ENCODE data around the gene BTN1A1.
"Not testable (repeated sequence)": the region's sequence is repeated elsewhere in the genome, so short reads cannot be mapped to it uniquely, and the experiment has no call there.

BTN1A1 gene

GRCh38 chr6:26545627-26546026 is 45.5 kb downstream of the BTN1A1 start:
- Mint-ChIP-seq H3K27me3 (no peaks in the 10 kb centered on the region), H3K4me1 (peaks cover 40% of the 10 kb centered on the region), H3K9me3 (no peaks in the 10 kb centered on the region), H3K27ac (no peak overlapping the region), H3K36me3 (peaks cover 42% of the 10 kb centered on the region), H3K4me3 (no peak overlapping the region)
- no peak for DNase-seq
- CTCF ChIA-PET: interaction anchor here (1.0 kb wide), 1 partner anchor 204 kb away, joined by 4 read pairs; no protein-coding TSS in a partner anchor

DNA sequence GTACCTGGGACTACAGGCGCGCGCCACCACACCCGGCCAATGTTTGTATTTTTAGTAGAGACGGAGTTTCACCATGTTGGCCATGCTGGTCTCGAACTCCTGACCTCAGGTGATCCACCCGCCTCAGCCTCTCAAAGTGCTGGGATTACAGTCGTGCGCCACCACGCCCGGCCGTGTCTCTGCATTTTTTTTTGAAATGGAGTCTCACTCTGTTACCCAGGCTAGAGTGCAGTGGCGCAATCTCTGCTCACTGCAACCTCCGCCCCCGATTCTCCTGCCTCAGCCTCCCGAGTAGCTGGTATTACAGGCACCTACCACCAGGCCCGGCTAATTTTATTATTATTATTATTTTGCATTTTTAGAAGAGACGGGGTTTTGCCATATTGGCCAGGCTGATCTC is 47.3 kb downstream of the BTN1A1 start:
- H3K9me3 Mint-ChIP-seq, H3K4me3 Mint-ChIP-seq, DNase-seq, H3K27ac Mint-ChIP-seq, H3K27me3 Mint-ChIP-seq, CTCF ChIA-PET: not testable (repeated sequence)
- Mint-ChIP-seq H3K36me3 (peaks cover 34% of the 10 kb centered on the region), H3K4me1 (peaks cover 34% of the 10 kb centered on the region)

DNA sequence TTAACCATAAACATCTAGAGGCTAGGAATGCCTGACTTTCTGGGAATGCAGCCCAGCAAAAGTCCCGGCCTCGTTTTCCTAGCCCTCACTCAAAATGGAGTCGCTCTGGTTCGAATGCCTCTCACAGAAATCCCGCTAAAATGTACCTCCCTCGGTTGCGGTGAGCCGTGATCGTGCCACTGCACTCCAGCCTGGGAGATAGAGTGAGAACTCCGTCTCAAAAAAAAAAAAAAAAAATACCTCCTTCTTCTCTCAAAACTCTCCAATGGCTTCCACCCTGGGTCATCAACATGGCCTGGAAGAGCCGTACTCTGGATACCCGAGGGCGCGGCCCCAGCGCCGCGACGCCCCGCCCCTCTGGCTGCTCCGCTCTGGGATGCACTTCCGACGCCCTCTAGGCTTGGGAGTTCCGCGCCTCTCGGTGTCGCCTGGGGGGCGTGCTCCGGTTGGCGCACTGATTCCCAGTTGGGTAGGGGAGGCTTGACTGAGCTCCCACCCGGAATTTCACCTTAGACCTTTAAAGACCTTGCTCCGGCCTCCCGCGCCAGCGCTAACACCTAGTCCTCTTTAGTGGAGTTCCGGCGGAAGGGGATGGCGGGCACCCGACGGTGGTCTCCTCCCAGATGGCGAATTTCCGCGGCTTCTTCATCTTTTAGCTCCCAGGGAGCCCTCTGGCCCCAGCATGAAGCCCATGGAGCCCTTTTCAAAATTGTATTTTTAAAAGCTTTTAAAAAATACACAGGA is 50.3 kb downstream of the BTN1A1 start:
- Mint-ChIP-seq H3K36me3 (peaks cover 16% of the 10 kb centered on the region), H3K27ac (peak overlapping the region; percentile 42), H3K4me1 (peaks cover 23% of the 10 kb centered on the region), H3K4me3 (peak overlapping the region; percentile 84), H3K27me3 (no peaks in the 10 kb centered on the region), H3K9me3 (no peaks in the 10 kb centered on the region)
- CTCF ChIA-PET: interaction anchor here (0.9 kb wide), 1 partner anchor 18 kb away, joined by 3 read pairs; no protein-coding TSS in a partner anchor
- peak; percentile 63 for DNase-seq

DNA sequence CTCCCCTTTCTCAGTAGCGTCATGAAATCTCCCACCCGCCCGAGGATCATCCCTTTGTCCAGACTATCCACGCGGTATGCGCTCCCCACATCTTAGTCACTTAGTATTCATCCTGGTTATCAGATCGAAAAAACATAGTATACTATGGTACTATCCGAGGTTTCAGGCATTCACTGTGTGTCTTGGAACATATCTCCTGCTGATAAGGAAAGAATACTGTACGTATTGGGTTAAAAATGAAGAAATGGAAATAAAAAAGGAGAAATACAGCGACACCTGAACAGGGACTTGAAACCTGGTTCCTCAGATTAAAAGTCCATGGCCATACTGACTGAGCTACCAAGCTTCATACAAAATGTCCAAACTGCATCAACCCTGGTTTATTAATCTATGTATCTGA is 52.1 kb downstream of the BTN1A1 start:
- Mint-ChIP-seq H3K27me3 (peaks cover 6% of the 10 kb centered on the region), H3K9me3 (no peaks in the 10 kb centered on the region), H3K27ac (no peak overlapping the region), H3K36me3 (no peaks in the 10 kb centered on the region), H3K4me3 (no peak overlapping the region), H3K4me1 (peaks cover 30% of the 10 kb centered on the region)
- DNase-seq: no peak
- CTCF ChIA-PET: interaction anchor here (1.7 to 2.0 kb wide), 2 partner anchors 15 to 211 kb away, joined by 4 to 8 read pairs; no protein-coding TSS in a partner anchor

DNA sequence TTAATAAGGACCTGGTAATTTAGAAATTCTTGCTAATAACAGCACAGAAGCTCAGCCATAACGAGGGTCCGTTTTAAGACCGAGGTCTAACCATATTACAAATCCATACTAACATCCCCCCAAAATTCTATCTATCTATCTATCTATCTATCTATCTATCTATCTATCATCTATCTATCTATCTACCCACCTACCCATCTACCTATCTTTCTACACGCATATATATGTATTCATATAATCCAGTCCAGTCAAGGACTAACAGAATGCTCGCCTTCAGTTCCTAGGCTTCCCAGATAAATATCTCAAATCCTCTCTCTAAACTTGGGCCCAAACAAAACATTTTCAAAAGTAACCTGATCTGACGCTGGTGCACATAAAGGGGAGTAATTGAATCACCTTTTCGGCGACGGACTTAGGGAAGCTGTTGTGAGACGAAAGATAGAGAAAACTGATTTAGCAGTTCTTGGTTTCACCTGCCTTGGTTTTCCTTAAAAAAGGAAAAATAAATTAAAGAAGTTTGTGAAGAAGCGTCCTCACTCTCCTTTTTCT is 52.6 kb downstream of the BTN1A1 start:
- CTCF ChIA-PET: interaction anchor here (1.2 to 2.0 kb wide), 3 partner anchors 15 to 211 kb away, joined by 3 to 8 read pairs (median 4); partner anchors contain the start of gene HMGN4
- H3K9me3 Mint-ChIP-seq: no peaks in the 10 kb centered on the region
- H3K27me3 Mint-ChIP-seq: peaks cover 6% of the 10 kb centered on the region
- no peak for DNase-seq
- no peaks in the 10 kb centered on the region for H3K36me3 Mint-ChIP-seq
- no peak overlapping the region for H3K4me3 Mint-ChIP-seq
- no peak overlapping the region for H3K27ac Mint-ChIP-seq
- H3K4me1 Mint-ChIP-seq: peaks cover 30% of the 10 kb centered on the region

- peak; percentile 78 for DNase-seq
- CTCF ChIA-PET: interaction anchor here (1.0 to 2.3 kb wide), 6 partner anchors 15 to 379 kb away, joined by 3 to 11 read pairs (median 4); partner anchors contain the start of gene HMGN4
- Mint-ChIP-seq H3K4me3 (no peak overlapping the region), H3K27ac (no peak overlapping the region), H3K4me1 (peaks cover 30% of the 10 kb centered on the region), H3K27me3 (peaks cover 6% of the 10 kb centered on the region), H3K9me3 (no peaks in the 10 kb centered on the region), H3K36me3 (no peaks in the 10 kb centered on the region)
Measured at GRCh38 chr6:26553264-26553634, 53.1 kb downstream of the BTN1A1 start.

DNA sequence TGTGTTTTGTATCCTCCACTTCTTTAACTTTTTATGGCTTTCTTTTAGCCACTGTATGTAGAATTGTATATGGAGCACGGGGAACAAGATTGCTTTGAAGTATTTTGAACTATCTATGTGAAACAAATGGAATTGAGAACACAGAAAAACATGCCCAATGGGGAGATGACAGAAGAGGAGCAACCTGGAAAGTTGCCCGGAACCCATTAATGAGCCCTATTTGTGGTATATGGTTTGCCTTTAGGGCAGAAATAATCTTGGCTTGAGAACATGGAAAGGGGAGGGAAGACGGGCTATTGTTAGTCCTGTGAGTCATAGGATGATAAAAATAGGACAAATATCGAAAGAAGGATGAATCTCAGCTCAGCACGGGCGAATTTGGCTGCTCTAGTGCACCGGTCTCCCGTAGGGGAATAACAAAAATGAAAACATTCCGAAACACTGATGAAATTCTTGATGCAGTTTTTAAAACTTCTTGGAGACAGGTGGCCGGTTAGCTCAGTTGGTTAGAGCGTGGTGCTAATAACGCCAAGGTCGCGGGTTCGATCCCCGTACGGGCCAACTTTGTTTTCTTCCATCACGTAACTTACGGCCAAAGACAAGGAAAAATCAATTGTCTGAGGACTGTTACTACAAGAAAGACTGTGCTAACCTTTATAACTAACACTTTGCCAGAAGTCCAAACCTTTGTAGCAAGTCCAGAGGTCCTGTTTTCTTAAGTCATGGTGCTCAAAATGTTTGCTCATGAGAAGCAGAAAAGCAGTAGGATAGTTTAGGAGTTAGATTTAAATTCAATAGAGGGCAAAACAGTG is 53.7 kb downstream of the BTN1A1 start:
- Mint-ChIP-seq H3K4me1 (peaks cover 30% of the 10 kb centered on the region), H3K36me3 (no peaks in the 10 kb centered on the region), H3K4me3 (no peak overlapping the region), H3K27ac (no peak overlapping the region), H3K9me3 (no peaks in the 10 kb centered on the region), H3K27me3 (peaks cover 6% of the 10 kb centered on the region)
- CTCF ChIA-PET: interaction anchor here (1.0 to 2.3 kb wide), 9 partner anchors 13 to 379 kb away, joined by 3 to 11 read pairs (median 4); partner anchors contain the start of gene HMGN4
- DNase-seq: peak; percentile 82

DNA sequence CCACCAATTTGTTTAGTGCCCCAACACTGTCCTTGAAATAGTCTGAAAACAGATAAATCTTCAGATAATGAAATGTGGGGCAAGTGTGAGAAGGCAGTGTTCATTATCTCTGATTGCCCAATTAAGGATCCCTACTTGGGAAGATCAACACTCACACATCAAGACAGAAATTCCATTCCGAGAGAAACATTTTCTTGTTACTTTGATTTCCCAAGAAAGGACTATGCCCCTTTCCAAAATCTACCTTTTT is 54.3 kb downstream of the BTN1A1 start:
- H3K36me3 Mint-ChIP-seq: no peaks in the 10 kb centered on the region
- H3K4me3 Mint-ChIP-seq: no peak overlapping the region

DNA sequence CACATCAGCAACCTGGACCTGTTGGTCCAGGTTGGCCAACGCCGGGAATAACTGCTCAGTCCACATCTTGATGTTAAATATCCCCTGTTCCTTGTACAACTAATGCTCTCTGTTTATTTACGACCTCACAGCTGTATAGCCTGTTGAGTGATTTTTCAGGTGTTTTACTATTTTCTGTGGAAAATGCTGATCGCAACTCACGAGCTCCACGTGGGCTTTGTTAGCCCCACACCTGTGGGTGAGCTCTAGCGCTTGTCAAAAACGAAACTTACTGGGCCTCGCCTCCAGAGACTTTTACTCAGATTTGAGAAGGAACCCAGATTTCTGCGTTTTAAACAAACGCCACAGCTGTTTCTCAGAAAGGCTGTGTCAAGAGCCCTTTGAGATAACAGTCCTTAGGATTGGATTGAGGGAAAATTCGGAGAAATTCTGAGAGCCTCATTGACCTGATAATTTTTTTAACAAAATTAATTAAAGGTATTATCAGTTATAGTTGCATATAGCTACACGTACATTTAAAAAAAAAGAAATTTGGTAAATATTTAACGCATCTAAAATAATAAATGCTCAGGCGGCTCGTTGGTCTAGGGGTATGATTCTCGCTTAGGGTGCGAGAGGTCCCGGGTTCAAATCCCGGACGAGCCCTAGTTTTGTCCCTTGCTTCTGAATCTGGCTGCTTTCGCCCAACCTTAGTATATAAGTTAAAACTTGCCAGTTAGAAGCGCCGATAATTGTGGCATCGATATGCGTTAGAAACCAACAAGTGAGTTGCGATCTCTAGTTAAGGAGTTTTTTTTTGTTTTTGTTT is 54.8 kb downstream of the BTN1A1 start:
- DNase-seq: peak; percentile 67
- CTCF ChIA-PET: interaction anchor here (1.0 to 2.3 kb wide), 5 partner anchors 12 to 380 kb away, joined by 3 to 11 read pairs (median 4); no protein-coding TSS in a partner anchor
- Mint-ChIP-seq H3K9me3 (no peaks in the 10 kb centered on the region), H3K36me3 (no peaks in the 10 kb centered on the region), H3K27ac (peak overlapping the region; percentile 46), H3K4me3 (peak overlapping the region; percentile 63), H3K4me1 (peaks cover 23% of the 10 kb centered on the region), H3K27me3 (peaks cover 6% of the 10 kb centered on the region)

More for the DNA sequence above, 54.3 kb downstream of the BTN1A1 start:
- Mint-ChIP-seq H3K27me3 (peaks cover 6% of the 10 kb centered on the region), H3K27ac (no peak overlapping the region), H3K4me1 (peaks cover 28% of the 10 kb centered on the region), H3K9me3 (no peaks in the 10 kb centered on the region)
- CTCF ChIA-PET: interaction anchor here (1.0 to 2.3 kb wide), 6 partner anchors 12 to 380 kb away, joined by 3 to 11 read pairs (median 4); no protein-coding TSS in a partner anchor
- no peak for DNase-seq

- peak overlapping the region; percentile 63 for H3K4me3 Mint-ChIP-seq
- DNase-seq: no peak
- peaks cover 6% of the 10 kb centered on the region for H3K27me3 Mint-ChIP-seq
- CTCF ChIA-PET: interaction anchor here (2.3 kb wide), 1 partner anchor 13 kb away, joined by 11 read pairs; no protein-coding TSS in a partner anchor
- H3K36me3 Mint-ChIP-seq: no peaks in the 10 kb centered on the region
- H3K27ac Mint-ChIP-seq: peak overlapping the region; percentile 46
- H3K9me3 Mint-ChIP-seq: no peaks in the 10 kb centered on the region
- H3K4me1 Mint-ChIP-seq: peaks cover 17% of the 10 kb centered on the region
Measured at GRCh38 chr6:26555505-26556262, 55.6 kb downstream of the BTN1A1 start.

DNA sequence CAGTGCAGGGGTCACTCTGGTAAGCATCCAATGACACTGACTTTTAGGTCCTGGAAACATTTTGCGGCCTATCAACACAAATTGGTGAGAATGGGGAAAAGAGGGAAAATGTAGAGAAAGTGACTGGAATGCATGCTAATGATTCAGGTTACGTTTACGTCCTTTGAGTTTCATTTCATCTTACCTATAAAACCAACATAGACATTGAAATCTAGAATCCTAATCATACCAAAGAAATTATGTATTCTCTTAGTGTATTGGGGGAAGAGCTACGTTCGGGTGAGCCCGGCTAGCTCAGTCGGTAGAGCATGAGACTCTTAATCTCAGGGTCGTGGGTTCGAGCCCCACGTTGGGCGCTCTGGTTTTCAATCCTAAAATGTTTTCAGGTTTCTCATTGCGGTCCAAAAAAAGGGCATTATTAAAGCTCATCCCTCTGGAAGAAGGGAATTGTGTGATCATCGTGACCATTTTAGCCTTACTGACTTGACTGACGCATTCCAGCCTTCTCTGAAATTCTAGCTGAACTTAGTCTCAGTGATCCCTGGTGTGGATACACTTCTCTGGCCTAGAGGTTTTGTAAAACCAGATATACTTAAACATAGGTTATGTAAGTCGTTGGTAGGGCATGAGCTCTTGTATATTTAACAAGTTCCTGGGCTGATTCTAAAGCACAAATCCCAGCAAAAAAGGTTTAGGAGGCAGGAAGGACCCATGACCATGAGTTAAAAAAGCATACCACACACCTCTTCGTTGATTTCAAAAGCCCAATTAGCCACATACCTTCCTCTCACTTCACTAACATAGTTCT is 56.4 kb downstream of the BTN1A1 start:
- Mint-ChIP-seq H3K27me3 (peaks cover 8% of the 10 kb centered on the region), H3K27ac (no peak overlapping the region), H3K9me3 (no peaks in the 10 kb centered on the region), H3K36me3 (no peaks in the 10 kb centered on the region), H3K4me3 (no peak overlapping the region), H3K4me1 (peaks cover 12% of the 10 kb centered on the region)
- no peak for DNase-seq
- CTCF ChIA-PET: interaction anchor here (1.2 kb wide), 1 partner anchor 13 kb away, joined by 6 read pairs; no protein-coding TSS in a partner anchor
